Umbilical cord (tissue), 2 donors: ENCODE results near the gene SMOC2. TPM values are rescaled to one million over a fixed set of nuclear protein-coding genes. Genes with fewer than 3 reads are reported as not detected.

ENCODE experiments used
- DNase-seq: peaks from one replicate; pipeline ENCODE4 v3.0.0-alpha.2; 2015; ENCODE audit warnings: low spot score
- total RNA-seq: library from RNA; depleted of rRNA; stranded (reverse); fragments of >200 nt; gene quantifications from one replicate; pipeline ENCODE4 v1.2.3, GENCODE V29; 2014; ENCODE audit warnings: low replicate concordance; ENCODE audit not compliant: insufficient read depth

The SMOC2 gene
- total RNA-seq, 1 donor from 2014 or later = 146 TPM

DNA sequence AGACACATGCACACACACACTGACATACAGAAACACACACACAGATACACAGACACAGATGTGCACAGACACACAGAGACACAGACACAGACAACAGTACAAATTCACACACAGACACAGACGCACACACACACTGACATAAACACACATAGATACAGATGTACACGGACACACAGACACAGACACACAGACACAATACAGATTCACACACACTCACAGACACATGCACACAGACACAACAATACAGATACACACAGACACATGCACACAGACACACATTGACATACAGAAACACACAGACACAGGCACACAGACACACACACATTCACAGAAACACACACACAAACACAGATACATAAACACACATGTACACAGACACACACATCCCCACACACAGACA lies 183.6 kb downstream of the SMOC2 start:
- no peak for DNase-seq

DNA sequence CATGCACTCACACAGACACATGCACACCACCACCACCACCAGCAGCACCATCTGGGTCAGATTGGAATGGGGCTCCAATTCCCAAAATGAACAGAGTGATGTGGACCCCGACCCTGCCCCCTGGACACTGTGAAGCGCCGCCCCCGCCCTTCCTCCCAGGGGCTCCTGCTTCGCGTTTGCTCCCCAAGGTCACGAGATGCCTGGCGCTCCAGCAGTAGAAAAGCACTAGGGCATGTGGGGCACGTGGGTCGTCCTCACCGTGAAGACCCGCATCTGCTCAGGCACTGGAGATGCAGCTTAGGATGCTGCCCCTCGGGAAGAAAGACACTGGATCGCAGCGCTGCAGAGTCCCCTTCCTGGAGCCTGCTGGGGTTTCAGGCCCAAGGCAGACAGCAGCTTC lies 184.0 kb downstream of the SMOC2 start:
- no peak for DNase-seq

DNA sequence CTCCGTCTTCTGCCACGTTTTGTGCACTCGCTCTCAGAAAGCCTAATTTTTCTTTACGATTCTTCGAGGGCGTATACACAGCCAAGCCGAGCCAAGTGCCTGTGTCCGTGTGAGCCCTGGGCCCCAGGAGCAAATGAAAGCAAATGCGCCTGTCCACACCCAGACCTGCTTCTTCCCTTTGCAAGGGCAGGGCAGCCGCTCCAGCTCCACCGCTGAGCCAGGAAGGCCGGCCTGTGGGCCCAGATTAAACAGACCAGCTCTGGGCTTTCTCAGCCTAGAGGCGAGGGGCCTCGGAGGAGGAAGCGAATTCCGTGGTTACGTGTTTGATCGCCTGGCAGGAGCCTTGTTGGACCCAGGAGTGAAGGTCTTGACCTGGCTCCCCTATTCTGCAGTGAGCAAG lies 184.6 kb downstream of the SMOC2 start:
- no peak for DNase-seq

DNA sequence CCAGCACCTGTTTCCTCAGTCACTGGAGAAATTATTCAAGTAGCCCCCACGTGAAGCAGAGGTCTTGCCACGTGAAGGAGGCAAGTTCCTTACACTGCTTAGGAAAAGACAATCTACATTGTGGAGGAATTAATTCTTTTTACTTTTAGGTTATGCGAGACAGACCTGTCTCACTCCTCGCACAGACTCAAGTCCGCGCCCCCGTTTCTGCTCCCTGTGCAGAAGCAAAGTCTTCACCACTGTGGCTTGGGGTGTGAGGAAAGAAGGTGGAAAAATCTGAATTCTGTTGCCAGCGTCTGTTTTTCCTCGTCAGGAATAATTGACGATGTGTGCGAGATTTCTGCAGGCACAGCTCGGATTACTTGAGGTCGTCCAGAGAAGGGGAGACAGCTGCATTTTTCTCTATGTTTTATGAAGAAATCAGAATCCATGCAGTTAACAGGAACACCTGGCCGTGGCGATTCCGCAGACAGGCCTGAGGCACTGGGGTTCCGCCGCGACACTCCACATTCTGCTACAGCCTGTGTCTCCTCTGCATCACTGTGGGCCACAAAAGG lies 185.1 kb downstream of the SMOC2 start:
- no peak for DNase-seq

DNA sequence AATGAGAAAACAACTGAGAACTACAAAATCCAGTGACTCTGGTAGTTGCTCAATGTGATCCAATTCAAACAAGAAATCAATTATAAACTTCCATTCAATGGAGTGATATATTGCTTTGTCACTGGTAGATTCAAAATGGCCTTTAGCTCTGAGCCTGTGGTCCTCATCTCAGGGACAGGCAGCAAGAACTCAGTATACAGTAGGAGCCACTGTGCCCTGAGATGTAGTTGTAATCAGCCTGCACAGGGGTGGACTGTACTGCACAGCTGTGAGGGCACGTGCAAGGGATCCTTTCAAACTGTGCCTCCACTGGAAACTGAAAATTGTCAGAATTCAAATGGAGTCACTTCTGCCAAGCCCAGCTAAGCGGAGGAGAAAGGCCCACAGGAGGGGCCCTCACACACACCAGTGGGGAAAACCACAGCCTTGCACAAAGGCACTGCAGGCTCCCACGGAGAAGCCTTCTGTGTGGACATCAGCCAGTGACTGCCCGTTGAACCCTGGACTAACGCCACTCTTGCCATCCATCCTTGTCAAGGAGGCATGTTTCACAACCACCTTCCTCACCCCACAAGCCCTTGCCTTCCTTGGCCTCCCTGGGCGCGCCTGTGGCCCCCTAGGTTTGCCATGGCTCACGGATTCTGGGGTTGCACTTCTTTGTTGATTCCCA lies 186.7 kb downstream of the SMOC2 start:
- DNase-seq = no peak

DNA sequence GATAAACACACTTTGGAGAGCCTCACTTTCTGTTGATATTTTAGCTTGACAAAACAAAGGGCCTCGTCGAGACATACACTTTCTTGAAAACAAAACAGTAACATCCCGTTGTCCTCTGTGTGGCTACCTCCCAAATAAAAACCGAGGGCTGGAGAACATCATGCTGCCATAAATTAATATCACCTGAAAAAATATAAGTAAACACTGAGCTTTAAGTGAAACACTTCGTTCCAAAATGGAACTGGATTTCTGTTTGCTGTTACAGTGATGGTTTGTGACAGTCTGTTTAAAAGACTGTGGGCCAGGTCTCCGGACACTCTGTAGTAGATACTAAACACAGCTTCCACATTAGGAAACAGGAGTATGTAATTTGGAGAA lies 187.2 kb downstream of the SMOC2 start:
- no peak for DNase-seq

DNA sequence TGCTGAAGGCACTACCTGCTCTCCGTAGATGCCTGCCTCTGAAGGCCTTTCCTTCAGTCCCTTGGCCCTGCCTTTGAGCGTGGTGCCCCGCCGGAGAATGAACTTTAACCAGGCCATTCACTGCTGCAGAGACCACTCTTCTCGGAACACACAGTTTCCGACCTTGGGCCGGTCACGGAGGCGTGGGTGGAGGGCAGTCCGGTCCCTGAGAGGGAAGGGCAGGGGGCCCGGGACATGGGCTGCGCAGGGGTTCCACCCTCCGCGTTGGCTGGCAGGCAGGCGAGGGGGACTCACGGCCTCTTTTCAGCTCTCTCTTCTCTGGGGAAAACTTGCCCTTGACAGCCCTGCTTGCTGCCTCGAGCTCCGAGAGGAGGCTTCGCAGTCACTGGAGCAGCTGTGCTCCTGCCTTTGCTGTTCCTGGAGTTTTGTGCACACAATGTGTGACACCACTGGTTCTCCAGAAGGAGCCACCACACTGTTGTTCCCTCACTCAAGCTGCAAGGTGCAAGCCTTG lies 187.8 kb downstream of the SMOC2 start:
- DNase-seq = no peak

DNA sequence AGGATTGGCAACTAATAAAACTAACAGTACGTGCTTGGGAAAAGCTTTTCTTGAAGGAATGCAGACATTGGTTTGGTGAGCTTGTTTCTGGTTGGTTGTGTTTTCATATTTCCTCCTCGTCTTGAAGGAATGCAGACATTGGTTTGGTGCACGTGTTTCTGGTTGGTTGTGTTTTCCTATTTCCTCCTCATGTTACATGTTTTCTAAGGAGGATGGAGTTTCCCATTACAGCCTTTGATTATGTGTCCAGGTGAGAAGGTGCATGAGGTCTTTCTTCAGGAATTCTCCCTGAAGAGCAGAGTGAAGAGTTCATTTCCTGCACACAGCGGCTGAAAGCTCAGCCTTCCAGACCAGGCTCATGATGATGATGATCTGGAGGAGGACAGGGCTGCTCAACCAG lies 190.6 kb downstream of the SMOC2 start:
- DNase-seq = peak; percentile 38

DNA sequence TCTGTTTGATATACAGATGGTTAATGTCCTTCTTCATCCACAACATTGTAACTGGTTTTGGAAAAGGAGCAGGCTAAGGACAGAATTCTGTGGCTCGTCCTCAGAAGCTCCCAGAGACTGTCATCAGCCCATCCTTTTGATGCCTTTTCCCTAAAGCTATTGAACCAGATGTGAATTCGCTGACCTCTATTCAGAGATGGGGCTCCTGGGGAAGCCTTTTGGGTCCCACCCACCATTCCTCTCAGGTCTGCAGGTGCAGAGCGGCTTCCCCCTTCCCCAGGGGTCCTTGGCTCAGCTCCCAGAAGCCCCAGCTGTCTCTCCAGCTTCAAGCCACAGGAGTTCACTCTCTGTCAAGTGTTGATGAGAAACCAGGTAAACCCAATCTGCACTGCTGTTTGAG lies 191.7 kb downstream of the SMOC2 start:
- no peak for DNase-seq

DNA sequence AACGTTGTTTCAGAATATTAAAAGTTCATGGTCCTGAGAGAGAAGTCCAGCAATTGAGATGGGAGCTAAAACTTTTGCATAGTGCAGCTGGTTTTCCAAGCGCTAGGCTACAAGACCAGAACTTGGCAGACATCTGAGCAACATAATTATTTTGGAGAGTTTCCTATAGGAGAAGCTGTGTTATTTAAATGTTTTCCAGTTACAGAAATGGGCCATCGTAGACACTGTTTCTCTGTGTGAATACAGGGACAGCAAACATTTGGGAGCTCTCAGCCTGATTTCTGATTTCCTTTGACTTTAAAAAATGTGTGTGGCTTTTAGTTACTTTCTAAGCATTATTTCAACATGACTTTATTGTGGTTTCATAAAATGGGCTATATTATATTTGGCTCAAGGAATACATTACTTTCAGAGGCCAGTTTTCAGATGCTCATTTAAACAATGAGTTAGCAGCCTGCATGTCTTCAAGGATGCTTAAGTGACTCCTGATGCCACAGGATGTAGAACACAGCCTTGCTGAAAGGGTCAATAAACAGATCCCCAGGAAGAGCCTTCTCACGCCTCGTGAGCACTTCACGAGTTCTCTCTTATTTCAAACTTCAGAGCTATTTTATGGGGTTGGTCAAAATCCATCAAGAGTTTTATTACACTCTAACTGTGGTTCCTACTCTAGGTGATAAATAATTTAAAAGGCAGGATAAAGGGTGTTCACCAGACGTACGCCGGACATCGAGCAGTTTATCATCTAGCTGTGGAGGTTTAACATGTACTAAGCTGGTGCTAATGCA lies 193.8 kb downstream of the SMOC2 start:
- peak; percentile 53 for DNase-seq

DNA sequence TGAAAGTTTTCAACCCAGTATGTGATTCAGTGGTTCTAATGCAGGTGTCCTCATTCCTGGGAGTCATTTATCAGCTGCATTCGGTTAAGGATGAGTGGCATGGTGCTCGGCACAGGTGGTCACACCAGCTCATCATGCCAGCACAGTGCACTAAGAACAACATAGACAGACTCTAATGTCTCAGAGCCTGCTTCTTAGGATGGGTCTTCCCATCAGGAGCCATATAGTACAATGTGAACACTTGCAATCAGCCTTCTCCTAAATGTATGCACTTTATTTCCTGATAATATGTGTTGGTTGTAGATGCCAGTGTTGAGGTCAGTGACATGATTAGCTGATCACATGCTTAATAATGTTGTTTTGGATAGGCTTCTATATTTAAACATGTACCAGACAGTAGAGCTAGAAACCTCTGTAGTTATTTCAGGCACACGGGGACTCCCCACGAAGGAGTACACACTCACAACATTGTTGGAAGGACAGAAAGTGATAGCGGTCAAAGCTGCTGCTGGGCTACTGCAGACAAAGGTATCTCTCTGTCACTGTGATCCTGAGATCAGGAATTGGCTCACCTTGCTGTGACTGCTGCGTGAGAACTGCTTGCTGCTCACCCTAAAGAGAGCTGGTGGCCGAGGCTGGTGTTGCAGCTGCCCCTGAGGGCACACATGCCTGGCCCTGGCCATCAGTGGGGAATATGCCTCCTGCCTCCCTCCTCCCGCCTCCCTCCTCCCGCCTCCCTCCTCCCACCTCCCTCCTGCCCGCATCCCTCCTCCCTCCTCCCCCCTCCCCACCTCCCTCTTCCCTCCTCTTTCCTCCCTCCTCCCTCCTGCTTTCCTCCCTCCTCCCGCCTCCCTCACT lies 195.4 kb downstream of the SMOC2 start:
- no peak for DNase-seq

DNA sequence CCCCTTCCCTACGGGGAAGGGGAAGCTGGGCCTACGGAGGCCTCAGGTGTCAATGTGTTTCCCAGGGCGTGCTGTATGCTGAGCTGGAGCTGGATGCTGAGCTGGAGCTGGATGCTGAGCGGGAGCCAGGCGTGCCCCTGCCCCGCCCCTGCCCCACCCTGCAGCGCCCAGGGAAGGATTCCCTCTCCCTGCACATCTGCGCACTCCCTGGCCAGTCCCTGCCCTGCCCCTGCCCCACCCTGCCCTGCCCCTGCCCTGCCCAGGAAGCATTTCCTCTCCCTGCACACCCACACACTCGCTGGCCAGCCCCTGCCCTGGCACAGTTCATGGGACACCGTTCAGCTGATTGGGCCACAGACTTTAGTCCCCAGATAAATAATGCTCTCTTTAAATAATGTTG lies 196.8 kb downstream of the SMOC2 start:
- DNase-seq = no peak

DNA sequence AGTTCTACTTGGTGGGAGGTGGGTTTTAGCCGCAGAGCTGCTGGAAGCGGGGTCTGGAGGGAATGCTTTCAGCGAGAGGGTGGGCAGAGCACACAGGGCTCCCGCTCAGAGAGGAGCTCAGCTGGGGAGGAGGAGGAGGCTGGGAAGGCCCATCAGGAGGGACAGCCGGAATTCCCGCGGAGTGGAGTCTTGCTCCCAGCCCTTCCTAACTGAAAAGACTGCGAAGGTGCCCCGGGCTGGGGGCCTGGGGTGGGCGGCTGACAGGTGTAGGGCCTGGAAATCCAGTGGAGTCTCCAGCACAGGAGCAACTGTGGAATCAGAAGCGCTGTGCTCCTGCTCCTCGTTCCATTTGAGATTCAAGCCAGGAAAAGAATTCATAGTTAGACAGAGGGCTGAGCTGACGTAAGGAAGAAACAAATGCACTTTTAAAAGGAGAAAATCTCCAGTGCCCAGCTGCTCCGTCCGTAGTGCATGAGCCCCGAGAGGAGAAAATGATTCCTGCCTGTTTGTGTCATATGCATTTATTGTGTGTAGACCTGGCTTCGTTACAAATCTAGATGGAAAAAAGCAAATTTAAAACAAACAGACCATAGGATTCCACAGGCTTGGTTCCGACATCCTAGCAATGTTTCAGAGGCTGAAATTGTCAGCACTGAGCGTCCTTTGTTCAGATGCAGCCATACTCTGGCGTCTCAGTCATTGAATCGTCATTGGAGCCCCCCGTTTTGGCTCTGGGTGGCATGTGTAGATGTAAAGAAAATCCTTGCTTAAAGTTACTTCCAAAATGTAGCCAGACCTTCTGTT lies 197.7 kb downstream of the SMOC2 start:
- DNase-seq = peak; percentile 86

DNA sequence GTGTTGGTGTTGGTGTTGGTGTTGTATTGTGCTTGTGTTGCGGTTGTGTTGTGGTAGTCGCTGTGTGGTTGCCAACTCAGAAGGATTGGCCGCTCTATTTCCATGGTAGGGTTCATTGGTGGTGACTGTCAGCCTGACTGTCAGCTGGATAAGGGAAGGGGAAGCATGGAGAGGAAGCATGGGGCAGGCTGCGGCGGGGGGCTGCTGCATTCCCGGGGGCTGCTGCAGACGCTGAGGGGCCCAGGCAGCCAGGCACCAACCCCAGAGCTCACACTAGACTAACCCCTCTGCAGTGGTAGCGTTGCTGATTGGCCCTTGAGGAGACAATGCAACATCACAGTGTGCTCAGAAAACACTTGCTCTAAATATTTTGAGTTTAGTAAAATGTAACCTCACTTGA lies 199.2 kb downstream of the SMOC2 start:
- no peak for DNase-seq

DNA sequence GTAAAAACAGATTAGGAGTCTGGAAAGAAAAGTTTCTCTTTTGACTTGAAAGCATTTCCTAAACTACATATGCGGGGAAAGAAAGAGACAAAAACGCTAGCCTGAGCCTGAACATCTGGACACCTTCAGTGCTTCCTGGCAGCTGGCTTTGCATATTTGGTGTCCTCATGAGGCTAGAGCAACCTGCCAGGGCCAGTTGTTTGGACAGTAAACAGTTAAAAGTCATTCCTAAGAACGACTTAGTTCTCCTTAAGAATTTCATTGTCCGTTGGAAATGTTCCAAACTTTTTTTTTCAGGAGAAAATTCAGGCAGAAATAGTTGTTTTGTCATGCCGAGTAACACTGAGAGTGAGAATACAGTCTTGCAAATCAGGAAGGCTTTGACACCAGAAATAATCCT lies 199.8 kb downstream of the SMOC2 start:
- DNase-seq = peak; percentile 64

DNA sequence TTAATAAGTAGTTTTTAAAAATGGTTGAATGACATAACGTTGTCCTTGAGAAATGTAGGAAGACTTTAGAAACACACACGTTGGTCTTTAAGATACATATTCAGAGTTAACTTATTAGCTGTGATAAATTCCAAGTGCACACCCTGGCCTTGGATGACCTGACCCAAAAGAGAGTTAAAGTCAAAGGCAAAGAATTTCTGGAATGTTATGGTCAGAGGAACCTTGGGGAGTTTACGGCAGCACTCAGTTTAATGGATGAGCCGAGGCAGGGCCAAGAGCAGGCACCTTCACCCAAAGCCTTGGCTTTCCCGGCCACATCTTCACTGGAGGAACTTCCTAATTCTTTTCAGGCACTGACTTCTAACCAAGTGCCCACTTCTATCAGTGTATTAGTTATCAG lies 200.5 kb downstream of the SMOC2 start:
- no peak for DNase-seq

DNA sequence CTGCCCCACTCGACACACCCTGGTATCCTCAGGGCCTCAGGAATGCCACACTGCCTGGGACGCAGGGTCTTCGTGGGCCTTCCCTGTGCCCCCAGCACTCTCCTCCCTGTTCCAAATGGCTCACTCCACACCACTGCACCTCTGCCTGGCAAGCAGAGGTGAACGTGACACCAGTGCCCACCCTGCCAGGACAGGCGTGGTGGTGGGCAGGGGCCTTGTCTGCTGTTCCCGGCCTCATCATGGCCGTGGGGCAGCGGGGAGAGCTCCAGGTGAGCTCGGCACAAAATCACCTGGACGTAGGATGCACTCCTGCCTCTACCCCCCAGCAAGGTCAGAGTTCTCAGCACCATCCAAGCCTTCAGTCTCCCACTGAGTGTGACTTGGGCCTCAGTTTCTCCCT lies 202.4 kb downstream of the SMOC2 start:
- no peak for DNase-seq

DNA sequence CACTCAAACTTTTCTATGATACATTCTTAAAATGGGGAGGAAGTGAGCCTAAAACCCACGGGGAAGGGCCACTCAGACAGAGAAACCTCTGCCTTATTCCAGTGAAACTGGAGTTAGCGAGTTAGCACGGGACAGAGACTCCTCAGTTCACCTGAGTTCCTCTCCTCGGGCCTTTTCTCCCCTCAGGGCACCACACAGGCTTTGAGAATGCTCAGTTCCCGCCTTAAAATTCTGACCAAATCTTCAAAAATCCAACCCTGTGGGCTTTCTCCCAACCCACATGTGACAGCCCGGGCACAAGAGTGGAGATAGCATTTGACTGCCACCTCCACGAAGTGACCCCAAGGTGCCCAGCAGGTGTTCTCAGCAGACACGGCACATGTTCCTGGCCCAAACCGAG lies 204.3 kb downstream of the SMOC2 start:
- DNase-seq = no peak

DNA sequence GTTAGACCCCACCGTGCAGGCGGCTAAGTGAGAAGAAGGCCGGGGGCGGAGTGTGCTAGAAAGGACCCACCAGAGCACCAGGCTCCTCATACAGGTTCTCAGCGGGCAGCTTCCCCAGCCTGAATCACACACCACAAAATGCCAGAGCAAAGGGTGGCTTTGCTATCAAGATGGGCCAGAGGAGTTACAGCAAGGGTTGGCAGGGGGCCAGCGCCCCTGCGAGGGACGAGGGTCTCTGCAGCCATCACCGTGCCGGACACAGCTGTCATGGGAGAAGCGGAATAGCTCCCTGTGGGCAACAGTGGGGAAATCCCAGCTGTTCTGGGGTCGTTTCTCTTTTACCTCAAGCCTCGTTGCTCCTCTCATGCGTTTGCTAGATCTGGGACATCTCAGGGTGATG lies 206.3 kb downstream of the SMOC2 start:
- no peak for DNase-seq

DNA sequence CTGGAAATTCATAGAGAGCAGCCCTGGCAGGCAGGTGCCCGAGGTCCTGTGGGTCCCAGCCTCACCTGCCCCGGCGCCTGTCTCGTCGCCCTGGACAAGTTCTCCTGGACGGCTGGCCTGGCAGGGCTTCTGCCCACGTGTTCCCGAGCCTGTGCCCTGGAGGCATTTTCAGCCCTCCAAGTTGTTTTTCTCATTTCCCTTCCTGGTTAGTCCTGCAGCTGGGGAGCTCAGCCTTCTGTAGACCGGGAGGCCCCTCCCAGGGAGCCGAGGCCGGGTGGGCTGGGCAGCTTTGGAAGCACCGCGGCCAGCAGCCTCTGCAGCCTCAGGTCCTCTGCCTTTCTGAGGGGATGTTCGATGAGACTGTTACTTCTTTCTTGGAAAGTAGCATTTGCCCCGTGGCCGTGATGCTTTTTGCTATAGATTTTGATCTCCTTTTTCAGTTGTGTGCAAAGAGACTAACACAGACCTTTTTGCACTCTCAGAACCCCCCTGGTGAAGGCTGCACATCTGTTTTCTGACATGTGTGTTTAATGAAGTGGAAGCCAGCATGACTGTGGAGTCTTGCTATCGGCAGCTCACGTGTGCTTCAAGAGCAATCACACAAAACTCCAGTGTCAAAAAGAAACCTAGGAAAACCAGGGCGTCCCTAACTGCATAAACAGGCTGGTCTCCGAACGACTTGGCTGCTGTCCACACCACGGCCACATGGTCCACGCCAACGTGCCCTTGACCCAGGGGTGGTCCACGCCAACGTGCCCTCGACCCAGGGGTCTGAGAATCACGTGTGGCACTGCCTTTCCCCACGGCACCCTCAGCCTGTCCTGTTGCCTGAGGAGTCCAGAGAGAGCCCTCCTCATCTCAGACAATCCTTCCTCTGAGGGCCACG lies 207.5 kb downstream of the SMOC2 start:
- DNase-seq = peak; percentile 45
